Ureter (tissue), 1 donor: ENCODE results near the gene RAB1A. TPM values are rescaled to one million over a fixed set of nuclear protein-coding genes. Genes with fewer than 3 reads are reported as not detected.

Experiments used
- total RNA-seq: library from RNA; stranded (reverse); gene quantifications from one replicate; pipeline ENCODE4 v1.2.4, GENCODE V29; 2023
- donor health status: DM: yes; HTN: yes; CAD: no.

Gene RAB1A
- total RNA-seq, 1 donor from 2014 or later = 148 TPM

Other genes with a start within 250 kb of the RAB1A start
- 32.4 TPM for gene SLC1A4, start 140.7 kb downstream of the RAB1A start, total RNA-seq
- 27.8 TPM for gene CEP68, start 73.7 kb downstream of the RAB1A start, total RNA-seq
- gene ACTR2, start 97.7 kb upstream of the RAB1A start, total RNA-seq = 218 TPM